ENCODE measurements around the gene TUBGCP3.

TUBGCP3 gene

GRCh38 chr13:112596235-112596634 lies 8.3 kb upstream of the TUBGCP3 start:
- no peak for DNase-seq (ENCODE audit: low spot score)
- TF ChIP-seq CTCF (IDR thresholded peaks at IDR 0.05; ENCODE audit: extremely low read depth, missing control alignments): no peak

DNA sequence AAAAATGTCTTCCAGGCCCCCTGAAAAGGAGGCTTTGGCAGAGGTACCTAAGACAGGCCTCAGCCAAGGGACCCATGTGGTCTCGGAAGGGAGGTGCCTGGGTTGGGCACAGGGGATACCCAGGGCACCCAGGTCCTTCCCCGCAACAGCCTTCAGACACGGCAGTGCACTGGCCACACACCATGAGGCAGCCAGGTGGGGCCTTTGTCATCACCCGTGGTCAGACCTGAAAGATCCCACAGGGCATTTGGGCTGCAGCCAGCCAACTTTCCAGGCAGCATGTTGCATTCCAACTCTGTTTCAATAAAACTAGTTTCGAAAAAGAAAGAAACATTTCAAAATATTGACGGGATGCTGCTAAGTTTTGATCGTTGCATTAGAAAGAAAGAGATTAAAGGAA lies 4.7 kb upstream of the TUBGCP3 start:
- DNase-seq (ENCODE audit: low spot score): no peak
- TF ChIP-seq CTCF (IDR thresholded peaks at IDR 0.05; ENCODE audit: extremely low read depth, missing control alignments): no peak

DNA sequence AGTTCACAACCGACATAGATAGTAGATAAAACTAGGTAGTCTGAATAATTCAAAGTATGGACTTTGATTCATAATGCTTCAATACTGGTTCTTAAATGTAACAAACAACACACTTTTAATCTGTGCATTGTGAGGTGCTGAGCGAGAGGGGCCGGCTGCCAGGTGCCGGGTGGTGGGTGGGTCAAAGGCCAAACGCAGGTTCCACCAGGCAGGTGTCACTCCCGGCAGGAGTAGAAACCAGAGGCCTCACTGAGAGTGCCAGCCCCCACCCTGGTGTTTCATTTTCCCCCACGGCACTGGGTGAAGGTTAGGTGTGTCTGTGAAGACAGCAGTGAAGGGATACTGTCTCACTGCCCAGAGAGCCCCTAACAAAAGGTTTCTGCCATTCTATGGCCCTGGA lies 4.2 kb upstream of the TUBGCP3 start:
- TF ChIP-seq CTCF (IDR thresholded peaks at IDR 0.05; ENCODE audit: extremely low read depth, missing control alignments): no peak
- DNase-seq (ENCODE audit: low spot score): no peak

DNA sequence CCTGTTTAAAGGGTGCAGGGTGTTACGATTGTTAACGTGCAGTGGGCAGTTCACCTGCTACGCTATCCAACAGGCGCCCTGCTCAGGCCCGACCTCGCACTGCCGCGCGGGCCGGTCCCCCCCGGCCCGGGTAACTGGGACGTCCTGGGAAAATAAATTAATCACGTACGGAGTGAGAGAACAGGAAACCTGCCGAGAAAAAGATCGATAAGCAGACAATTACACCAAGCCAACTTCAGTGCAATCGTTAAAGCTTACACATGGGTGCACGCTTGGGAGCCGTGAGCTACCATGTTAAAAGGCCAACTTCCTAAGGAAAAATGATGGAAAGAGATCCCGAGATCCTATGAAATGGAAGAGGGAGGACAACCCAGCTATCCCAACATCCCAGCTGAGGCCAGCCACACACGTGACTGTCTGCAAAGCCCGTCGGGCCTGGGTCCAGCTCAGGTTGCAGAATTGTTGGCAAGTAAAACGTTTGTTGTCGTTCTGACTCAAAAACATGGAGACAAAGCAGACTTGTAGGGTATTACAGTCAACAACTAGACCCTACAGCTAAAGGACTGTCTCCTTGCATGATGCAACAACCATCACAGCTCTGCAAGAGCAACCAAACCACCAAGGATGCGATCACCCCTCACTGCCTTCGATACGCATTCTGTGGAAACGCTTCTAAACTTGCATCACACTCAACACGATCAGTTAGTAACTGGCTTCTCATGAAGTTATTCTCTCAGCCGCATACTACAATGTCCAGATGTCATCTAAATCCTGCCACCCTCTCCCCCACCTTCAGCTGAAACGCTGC lies 741 bp upstream of the TUBGCP3 start:
- DNase-seq (ENCODE audit: low spot score): no peak
- no peak for TF ChIP-seq CTCF (IDR thresholded peaks at IDR 0.05; ENCODE audit: extremely low read depth, missing control alignments)

DNA sequence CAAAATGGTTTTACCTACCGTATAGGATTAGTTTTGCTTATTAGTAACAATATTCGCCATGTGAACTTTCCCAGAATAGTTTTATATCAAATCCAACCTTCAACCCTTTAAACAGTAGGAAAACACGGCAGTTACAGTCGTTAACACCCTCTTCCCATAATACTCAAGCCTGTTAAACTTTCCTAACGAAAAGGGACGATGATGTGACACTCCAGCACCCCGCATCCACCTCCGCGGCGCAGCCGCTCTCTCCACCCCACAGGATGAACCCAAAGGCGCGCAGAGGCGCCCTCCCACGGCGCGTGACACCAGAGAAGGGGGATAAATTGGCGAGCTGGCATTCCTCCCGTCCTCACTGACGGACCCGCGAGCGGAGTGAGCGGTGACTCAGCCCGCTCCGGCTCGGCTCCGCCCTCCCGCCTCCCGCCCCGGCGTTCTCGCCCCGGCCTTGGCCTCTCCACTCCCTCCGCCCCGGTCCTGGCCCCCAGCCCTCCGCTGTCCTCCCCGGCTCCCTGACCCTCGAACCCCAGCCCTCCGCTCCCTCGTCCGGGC lies 665 bp downstream of the TUBGCP3 start:
- peak; percentile 86 for DNase-seq (ENCODE audit: low spot score)

DNA sequence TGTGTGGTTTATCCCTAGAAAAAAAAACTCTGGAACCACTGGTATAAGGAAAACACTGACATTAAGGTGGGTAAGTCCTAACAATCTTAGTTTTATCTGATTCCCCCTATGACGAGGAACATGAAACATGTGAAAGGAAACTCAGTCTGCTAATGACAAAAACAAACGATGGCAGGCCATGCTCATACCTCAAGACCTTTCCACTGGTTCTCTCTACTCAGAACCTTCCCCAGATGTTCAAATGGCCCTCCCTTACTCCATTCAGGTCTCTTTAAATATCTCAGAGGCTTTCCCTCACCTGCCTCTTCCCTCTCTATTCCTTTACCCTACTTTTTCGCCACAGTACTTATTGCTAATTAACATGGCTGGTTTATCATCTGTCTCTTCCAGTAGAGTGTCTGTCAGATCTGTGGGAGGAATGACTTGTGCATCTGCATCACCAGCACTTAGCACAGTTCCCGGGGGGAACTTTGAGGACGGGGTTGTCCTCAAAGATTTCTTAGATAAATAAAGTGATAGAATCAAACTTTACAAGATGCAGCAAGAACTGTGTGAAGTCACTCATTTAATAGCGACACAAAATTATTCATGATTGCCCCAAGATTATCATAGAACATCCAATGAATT lies 1.5 kb downstream of the TUBGCP3 start:
- DNase-seq (ENCODE audit: low spot score): peak; percentile 52
- no peak for TF ChIP-seq CTCF (IDR thresholded peaks at IDR 0.05; ENCODE audit: extremely low read depth, missing control alignments)

More for the DNA sequence above, 665 bp downstream of the TUBGCP3 start:
- TF ChIP-seq CTCF (IDR thresholded peaks at IDR 0.05; ENCODE audit: extremely low read depth, missing control alignments): peak; percentile 25

GRCh38 chr13:112583592-112584277 lies 4.2 kb downstream of the TUBGCP3 start:
- DNase-seq (ENCODE audit: low spot score): peak; percentile 65
- TF ChIP-seq CTCF (IDR thresholded peaks at IDR 0.05; ENCODE audit: extremely low read depth, missing control alignments): no peak
